NCI-H1105 treated with DMSO at 0.1 percent for 48 hours (cell line): ENCODE data around the gene RAB43.

Source experiments
- DNase-seq: peaks from one replicate; lab custom pipeline; 2025; lab: John Stamatoyannopoulos, UW

Gene RAB43

GRCh38 chr3:129061023-129061887 lies 60.3 kb downstream of the RAB43 start:
- DNase-seq, result no peak

DNA sequence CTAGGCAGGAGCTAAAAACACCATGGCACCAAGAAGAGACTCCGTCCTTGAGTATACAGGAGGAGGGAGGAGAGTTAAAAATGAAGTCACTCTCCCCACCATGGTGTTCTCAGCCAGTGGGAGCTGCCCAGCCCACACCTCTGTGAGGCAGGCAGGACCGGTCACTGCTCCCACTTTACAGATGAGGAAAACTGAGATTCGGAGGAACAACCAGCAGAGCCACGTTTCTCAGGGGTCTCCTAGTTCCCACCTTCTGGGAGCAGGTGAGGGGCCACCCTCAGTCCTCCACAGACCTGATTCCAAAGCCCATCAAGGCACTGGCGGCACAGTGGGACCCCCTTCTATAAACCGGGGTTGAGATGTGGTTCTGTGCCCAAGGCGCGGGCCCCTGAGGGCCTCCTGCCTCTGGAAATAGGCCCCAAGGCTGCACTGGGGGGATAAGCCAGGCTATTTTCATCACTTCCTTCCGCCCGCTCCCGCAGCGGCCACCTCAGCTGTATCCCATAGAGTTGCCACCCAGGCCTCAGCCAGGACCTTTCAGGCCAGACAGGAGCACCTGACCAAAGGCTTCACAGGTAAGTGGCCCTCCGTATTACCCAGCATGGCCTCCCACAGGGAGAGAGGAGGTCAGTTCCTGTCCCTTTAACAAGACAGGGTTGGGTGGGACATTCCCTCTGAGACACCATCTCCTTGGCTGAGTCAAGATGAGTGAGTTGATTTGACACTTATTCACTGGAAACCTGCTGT lies 61.2 kb downstream of the RAB43 start, which contains the start of gene GP9:
Gene GP9 (plus strand): TSS at position 504 of the 747 bp plus-strand sequence. CDS start 961 bp downstream, outside the sequence.
- DNase-seq, result no peak

DNA sequence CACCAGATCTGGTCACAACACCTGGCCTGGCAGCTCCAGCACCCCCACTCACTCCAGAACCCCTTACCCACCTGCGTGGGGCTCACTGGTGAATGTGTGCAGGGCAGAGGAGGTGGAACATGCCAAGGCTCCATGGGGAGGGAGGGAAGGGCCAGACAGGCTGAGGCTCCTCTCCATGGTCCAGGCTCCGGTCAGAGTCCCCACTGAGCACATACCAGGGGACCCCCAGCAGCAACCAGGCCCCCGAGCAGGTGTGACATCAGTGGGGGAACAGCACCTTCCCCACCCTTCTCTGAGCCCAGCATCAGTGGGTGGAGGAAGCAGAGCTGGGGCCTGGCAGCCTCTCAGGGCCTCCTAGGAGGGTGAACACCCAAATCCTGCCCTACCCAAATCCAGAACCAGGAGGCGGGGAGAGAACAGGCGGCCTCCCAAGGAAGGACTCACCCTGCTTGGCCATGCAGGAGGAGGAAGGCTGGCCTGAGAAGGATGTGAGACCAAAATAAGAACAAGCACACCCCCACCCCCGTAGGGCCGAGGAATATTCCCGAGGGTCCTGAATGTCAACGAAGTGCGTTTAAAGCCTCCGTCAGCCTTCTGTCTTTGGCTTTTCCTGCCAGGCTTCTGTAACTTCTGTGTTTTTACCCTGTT lies 62.2 kb downstream of the RAB43 start:
- no peak for DNase-seq

- DNase-seq, result no peak
Measured at GRCh38 chr3:129058441-129059200, 63.0 kb downstream of the RAB43 start.

GRCh38 chr3:129057249-129057648 lies 64.4 kb downstream of the RAB43 start:
- no peak for DNase-seq

DNA sequence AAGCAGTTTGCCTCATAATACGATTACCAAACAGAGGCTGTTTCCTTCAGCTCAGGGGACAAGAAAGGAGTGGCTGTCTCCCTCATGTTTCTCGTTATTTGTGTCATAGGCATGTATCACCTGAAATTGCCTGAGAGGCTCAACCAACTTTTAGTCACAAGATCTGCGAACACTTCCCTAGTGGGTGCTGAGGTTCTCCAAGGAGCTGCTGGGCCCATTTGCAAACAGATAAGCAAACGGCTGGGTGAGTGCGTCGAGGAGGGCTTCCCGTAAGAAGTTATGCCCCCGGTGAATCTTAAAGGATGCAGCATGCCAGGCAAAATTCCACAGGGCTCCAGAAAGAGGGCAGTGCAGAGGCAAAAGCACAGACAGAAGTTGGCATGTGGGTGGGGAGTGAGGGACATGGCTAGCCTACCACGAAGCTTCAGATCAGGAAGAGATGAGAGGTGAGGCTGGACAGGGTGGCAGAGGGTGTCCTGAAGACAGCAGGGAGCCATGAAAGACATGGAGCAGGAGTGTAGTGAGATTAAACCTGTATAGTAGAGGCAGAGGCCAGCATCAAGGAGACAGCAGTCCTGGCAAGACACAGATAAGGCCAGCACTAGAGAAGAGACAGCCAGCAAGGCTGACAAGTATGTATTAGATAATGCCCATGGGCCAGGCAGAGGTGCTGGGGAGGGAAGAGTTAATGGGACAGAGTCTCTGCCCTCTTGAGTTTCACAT lies 65.0 kb downstream of the RAB43 start:
- no peak for DNase-seq

- DNase-seq, result no peak
Measured at GRCh38 chr3:129054605-129055104, 66.9 kb downstream of the RAB43 start.

GRCh38 chr3:129052675-129053074 lies 68.9 kb downstream of the RAB43 start:
- DNase-seq, result peak; percentile 16

DNA sequence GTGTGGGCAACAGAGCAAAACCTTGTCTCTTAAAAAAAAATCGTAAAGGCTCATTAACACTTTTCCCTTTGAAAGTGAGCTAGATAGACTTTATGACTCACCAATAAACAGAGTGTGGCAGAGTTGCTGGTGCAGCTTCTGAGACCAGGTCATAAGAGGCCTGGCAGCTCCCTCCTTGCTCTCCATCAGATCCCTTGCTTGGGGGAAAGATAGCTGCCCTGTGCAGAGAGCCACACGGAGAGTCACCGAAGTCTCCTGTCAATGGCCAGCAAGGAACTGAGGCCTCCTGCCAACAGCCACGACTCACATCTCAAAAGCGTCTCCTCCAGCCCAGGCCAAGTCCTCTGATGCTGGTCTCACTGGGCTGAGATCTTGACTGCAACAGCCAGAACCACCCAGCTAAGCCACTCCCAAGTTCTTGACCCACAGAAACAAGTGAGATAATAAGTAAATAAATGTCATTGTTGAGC lies 69.7 kb downstream of the RAB43 start:
- DNase-seq, result no peak

DNA sequence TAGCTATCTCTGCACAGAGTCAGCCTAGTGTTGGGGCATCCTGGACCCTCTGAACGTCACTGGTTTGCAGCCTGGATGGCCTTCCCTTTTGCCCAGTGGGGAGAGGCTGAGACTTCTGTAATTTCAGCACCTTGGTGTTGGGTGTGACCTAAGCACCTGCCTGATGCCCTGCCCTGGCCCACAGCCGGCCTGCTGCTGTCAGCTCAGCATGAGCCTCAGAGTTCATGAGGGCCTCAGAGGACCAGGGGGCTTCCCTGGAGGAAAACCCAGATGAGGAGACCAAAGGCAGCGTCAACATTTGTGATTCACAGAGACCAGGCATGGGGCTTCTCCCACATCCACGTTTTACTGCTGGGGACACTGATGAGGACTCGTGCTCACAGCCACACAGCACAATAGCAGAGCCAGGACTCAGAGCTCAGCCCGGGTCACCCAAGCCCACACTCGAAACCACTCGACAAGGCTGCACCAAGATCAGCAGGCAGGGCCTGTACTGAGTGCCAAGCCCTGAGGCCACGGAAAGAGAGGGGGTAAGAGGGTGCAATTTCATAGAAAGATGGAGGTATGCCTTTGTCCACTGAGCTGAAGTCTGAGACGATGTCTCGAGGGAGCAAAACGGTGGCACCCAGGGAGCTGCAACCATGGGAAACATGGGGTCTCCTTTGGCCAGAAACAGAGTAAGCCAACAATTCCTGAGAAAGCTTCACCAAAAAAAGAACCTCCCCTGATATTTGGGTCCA lies 70.9 kb downstream of the RAB43 start:
- no peak for DNase-seq

DNA sequence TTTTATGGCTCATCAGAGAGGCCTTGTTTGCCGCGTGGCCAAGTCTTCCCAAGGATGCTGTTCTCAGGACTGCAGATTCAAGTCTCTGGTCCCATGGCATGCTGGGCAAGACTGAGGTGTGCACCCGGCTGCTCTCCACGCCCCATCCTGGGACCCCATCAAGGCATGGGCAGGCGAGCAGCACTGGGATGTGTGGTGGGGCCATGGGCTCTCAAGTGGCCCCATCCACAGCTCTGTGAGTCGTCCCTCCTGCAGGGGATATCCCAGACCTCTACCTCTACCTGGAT lies 74.1 kb downstream of the RAB43 start:
- no peak for DNase-seq

DNA sequence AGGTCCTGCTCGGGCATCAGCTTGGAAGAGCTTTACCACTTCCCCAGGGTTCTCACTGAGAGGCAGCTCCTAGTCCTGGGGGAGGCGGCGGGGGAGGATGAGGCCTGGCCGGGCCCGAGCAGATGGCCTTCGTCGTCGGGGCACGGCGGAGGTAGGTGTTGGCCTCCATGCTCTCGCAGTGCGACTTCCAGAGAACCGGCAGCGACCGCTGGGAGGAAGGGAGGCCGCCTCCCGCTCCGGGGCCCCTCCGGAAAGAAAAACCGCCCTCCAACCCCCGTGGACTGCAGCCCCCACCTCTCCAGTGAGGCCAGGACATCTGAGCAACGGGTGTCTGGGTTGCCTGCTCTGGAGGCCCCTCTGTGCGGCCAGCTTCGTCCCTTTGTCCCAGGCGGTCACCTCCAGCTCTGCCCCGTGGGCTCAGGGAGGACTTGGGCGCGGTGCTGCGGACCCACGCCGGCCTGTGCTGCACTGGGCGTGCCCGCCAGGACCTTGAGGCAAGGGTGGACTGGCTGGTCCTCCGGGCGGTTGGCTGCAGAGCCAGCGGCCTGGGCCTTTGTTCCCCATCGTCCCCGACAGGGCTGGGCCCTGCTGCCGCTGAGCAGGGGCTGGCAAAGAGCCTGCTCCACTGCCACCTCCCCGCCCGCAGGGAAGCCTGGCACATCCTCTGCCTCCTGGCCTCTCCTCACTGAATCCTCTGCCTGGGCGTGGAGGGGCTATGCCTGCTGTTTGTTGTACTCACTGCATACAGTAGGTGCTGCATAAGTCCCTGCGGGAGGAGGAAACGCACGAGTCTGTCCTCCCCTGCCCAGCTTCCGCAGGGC lies 74.7 kb downstream of the RAB43 start:
- no peak for DNase-seq

DNA sequence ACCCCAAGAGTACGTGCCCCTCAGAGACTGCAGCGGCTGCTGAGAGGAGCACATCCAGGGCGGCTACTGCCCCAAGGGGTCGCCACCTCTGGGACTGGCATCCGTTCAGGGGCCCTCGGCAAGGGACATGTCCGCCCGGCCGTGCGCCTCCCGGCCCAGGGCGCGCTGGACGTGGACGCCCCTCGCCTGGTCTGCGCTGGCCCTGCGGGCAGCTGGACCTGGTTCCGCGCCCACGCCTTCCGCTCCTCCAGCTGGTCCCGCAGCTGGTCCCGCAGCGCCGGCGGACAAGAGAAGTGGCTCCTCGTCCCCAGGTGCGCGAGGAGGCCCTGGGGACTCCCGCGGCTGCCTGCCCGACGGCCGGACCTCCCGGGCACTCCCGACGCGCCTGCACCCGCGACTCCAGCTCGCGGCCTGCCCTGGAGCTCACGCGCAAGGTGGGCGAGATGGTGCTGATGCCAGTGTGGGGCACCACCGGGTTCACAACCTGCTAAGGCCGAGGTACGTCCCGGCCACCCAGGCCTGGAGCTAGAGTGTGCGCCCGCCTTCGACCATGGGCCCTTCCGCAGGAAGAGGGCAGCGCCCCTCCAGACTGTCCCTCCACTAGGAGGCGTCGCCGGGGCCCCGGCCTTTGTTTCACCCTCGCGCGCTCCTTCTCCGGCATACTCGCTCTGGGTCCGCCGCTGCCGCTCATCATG lies 75.4 kb downstream of the RAB43 start:
- no peak for DNase-seq

DNA sequence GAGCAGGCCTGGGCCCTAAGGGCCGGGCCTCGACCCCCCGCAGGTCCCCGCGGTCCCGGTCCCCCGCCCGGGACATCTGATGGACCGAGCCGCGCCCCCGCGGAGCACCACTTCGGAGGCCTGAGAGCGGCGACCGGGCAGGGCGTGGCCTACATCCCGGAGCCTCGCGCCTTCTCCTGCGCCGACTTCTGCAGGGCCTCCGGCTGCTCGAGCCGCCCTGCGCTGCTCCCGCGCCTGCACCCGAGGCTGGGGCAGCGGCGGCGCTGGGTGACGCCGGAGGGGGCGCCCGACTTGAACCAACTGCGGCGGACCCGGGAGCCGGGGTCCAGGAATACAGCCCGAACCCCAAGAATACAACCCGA lies 75.9 kb downstream of the RAB43 start:
- DNase-seq, result no peak

- no peak for DNase-seq
Measured at GRCh38 chr3:129040579-129041300, 80.9 kb downstream of the RAB43 start.

DNA sequence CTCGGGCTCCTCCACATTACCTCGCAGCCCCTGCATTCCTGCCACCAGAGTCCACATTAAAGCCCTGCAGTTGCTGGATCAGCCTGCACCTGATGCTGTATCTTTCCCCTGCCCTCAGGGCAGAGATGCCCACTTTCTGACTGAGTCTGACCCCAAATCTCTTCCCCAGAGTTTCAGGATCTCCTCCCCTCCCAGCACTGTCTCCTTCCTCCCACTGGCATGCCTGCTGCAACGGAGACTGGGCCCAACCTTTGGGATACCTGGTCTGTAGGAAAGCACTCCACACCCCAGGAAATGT lies 81.6 kb downstream of the RAB43 start:
- no peak for DNase-seq

DNA sequence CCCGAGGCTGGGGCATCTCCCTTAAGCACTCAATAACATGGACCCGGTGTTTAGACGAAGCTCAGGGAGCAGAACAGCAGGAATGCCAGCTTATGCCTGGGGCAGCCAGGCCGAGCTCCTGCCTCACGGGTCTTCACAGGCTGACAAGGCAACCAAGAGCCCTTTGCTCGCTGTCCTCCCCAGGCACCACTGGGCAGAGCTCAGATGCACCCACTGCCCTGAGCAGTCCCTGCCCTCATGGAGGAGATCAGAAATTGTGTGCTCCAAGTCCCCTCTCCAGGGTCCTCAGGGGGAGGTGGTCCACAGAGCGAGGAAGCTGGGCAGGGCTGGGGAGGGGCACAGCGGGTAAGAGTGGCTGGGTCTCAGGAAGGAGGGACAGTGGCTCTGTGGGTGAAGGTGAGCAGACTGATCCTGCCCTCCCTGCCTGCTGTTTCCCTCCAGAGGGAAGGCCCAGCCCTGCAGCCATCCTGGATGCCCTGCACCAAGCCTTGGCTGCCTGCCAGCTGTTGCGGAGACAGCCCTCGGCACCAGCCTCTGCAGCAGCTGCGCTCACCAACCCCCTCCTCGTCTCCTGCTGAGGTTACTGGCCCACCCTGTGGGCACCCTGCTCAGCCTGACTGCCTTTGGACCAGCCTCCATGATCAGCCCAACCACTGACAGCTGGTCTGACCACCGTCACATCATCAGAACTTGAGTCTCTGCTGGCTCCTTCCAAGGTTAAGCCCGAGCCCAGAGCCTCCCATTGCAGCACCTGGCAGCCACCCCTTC lies 82.1 kb downstream of the RAB43 start:
- DNase-seq, result peak; percentile 91
